ENCODE data around the gene PDE4A. TPM values are rescaled to one million over a fixed set of nuclear protein-coding genes. Genes with fewer than 3 reads are reported as not detected.

The PDE4A gene
- polyA plus RNA-seq, 3 donors = 4.7 to 14.8 (median 5.8) TPM

GRCh38 chr19:10416380-10417257 lies 3.7 kb upstream of the PDE4A start:
- peak overlapping the region; percentile 31 for H2AFZ ChIP-seq (ENCODE audit: insufficient read depth, low read depth, low read length, poor library complexity, severe bottlenecking)
- Mint-ChIP-seq H3K4me3 (peak overlapping the region; percentile 67 to 87), H3K27me3 (ENCODE audit: low read depth in 3 of 3) (peaks cover 47 to 59% (median 53%) of the 10 kb centered on the region in 3 donors), H3K4me1 (peaks cover 57% of the 10 kb centered on the region), H3K36me3 (peaks cover 19 to 24% of the 10 kb centered on the region in 2 donors), H3K27ac (peak overlapping the region; percentile 84 to 96 (median 93)), H3K9me3 (peaks cover 0 to 35% (median 30%) of the 10 kb centered on the region in 7 donors)
- H3K79me2 ChIP-seq (ENCODE audit: insufficient read depth, low read length) = no peaks in the 10 kb centered on the region
- H3K36me3 ChIP-seq (replicated peaks in 1 of 2; ENCODE audit: control insufficient read depth in 1 of 2, insufficient read depth in 2 of 2, low read length in 2 of 2) = no peaks in the 10 kb centered on the region
- peak overlapping the region; percentile 69 for H3K4me2 ChIP-seq (replicated peaks; ENCODE audit: extremely low read depth, low read length, poor library complexity, severe bottlenecking)
- peak; percentile 94 to 97 (median 95) for DNase-seq
- intact Hi-C loops (cut with micrococcal nuclease) = loop anchor here in 1 of 2 donors (2.0 kb wide), 1 partner anchor 14 kb away; no protein-coding TSS in a partner anchor
- TF ChIP-seq, protein P1, sequence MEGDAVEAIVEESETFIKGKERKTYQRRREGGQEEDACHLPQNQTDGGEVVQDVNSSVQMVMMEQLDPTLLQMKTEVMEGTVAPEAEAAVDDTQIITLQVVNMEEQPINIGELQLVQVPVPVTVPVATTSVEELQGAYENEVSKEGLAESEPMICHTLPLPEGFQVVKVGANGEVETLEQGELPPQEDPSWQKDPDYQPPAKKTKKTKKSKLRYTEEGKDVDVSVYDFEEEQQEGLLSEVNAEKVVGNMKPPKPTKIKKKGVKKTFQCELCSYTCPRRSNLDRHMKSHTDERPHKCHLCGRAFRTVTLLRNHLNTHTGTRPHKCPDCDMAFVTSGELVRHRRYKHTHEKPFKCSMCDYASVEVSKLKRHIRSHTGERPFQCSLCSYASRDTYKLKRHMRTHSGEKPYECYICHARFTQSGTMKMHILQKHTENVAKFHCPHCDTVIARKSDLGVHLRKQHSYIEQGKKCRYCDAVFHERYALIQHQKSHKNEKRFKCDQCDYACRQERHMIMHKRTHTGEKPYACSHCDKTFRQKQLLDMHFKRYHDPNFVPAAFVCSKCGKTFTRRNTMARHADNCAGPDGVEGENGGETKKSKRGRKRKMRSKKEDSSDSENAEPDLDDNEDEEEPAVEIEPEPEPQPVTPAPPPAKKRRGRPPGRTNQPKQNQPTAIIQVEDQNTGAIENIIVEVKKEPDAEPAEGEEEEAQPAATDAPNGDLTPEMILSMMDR (IDR thresholded peaks at IDR 0.05) = peak; percentile 100
- peak overlapping the region; percentile 1 to 64 (median 34) for H3K4me3 ChIP-seq (replicated peaks in 1 of 3; ENCODE audit: low read depth in 2 of 3, low read length in 3 of 3)
- WGBS (ENCODE audit: insufficient coverage) = 5% methylated on average over 61 of the region's 67 CpGs
- H4K20me1 ChIP-seq (ENCODE audit: insufficient read depth, low read length) = no peaks in the 10 kb centered on the region
- peak overlapping the region; percentile 38 to 52 for H3K27ac ChIP-seq (ENCODE audit: low read depth in 1 of 2, low read length in 2 of 2)
- peaks cover 8 to 12% of the 10 kb centered on the region in 2 donors for H3K9me3 ChIP-seq (replicated peaks in 1 of 2; ENCODE audit: control insufficient read depth in 1 of 2, insufficient read depth in 1 of 2, low read length in 2 of 2)
- H3K9ac ChIP-seq (ENCODE audit: insufficient read depth, low read length, poor library complexity, severe bottlenecking) = peak overlapping the region; percentile 49
- H3K27me3 ChIP-seq (ENCODE audit: control insufficient read depth in 2 of 2, insufficient read depth in 2 of 2, low read length in 2 of 2) = peaks cover 33 to 54% of the 10 kb centered on the region in 2 donors
- peaks cover 58 to 67% of the 10 kb centered on the region in 2 donors for H3K4me1 ChIP-seq (ENCODE audit: control insufficient read depth in 1 of 2, insufficient read depth in 2 of 2, low read length in 2 of 2)

- Mint-ChIP-seq H3K4me1 (peaks cover 58% of the 10 kb centered on the region), H3K36me3 (peaks cover 21 to 29% of the 10 kb centered on the region in 2 donors), H3K27ac (peak overlapping the region in 5 of 7 donors; percentile 26 to 94 (median 73)), H3K4me3 (peak overlapping the region in 1 of 2 donors; percentile 87), H3K27me3 (ENCODE audit: low read depth in 3 of 3) (peaks cover 58 to 70% (median 64%) of the 10 kb centered on the region in 3 donors), H3K9me3 (peaks cover 0 to 40% (median 32%) of the 10 kb centered on the region in 7 donors)
- peaks cover 8 to 12% of the 10 kb centered on the region in 2 donors for H3K9me3 ChIP-seq (replicated peaks in 1 of 2; ENCODE audit: control insufficient read depth in 1 of 2, insufficient read depth in 1 of 2, low read length in 2 of 2)
- H3K79me2 ChIP-seq (ENCODE audit: insufficient read depth, low read length) = no peaks in the 10 kb centered on the region
- H3K9ac ChIP-seq (ENCODE audit: insufficient read depth, low read length, poor library complexity, severe bottlenecking) = no peak overlapping the region
- H3K4me1 ChIP-seq (ENCODE audit: control insufficient read depth in 1 of 2, insufficient read depth in 2 of 2, low read length in 2 of 2) = peaks cover 55 to 71% of the 10 kb centered on the region in 2 donors
- H3K36me3 ChIP-seq (replicated peaks in 1 of 2; ENCODE audit: control insufficient read depth in 1 of 2, insufficient read depth in 2 of 2, low read length in 2 of 2) = no peaks in the 10 kb centered on the region
- H3K27me3 ChIP-seq (ENCODE audit: control insufficient read depth in 2 of 2, insufficient read depth in 2 of 2, low read length in 2 of 2) = peaks cover 41 to 65% of the 10 kb centered on the region in 2 donors
- H4K20me1 ChIP-seq (ENCODE audit: insufficient read depth, low read length) = no peaks in the 10 kb centered on the region
- 17% methylated on average over 19 of the region's 30 CpGs for WGBS (ENCODE audit: insufficient coverage)
- peak overlapping the region in 1 of 2 donors; percentile 23 for H3K27ac ChIP-seq (ENCODE audit: low read depth in 1 of 2, low read length in 2 of 2)
- no peak overlapping the region for H3K4me3 ChIP-seq (replicated peaks in 1 of 3; ENCODE audit: low read depth in 2 of 3, low read length in 3 of 3)
- TF ChIP-seq, protein P1 (IDR thresholded peaks at IDR 0.05) = no peak
- intact Hi-C loops (cut with micrococcal nuclease) = loop anchor here (2.0 kb wide), 2 partner anchors 13 to 17 kb away; no protein-coding TSS in a partner anchor
- no peak overlapping the region for H2AFZ ChIP-seq (ENCODE audit: insufficient read depth, low read depth, low read length, poor library complexity, severe bottlenecking)
- DNase-seq = peak in 1 of 3 donors; percentile 24
- no peak overlapping the region for H3K4me2 ChIP-seq (replicated peaks; ENCODE audit: extremely low read depth, low read length, poor library complexity, severe bottlenecking)
Observed at GRCh38 chr19:10417541-10418234, 2.6 kb upstream of the PDE4A start.
